ENCODE results near the gene F2RL2.

The F2RL2 gene

DNA sequence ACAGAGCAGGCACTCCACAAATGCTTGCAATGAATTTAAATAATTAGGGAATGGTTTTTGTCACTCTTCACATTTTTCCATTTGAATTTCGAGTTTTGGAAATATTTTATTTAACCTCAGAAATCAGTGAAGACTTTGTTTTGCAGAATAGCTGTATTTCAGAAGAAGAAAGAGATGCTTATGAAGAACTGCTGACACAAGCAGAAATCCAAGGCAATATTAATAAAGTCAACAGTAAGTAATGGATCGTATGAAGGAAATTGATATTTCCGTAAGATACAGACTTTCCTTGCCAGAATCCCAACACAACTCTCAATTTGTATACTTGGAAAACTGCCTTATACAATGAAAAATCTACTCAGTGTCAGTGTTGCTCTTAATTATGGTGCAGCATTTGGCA, 30.5 kb downstream of the F2RL2 start:
- Histone ChIP-seq H3K4me3 (ENCODE audit: low read length in 2 of 2) (no peak overlapping the region), H3K18ac (ENCODE audit: low read length) (no peak overlapping the region), H3K27ac (replicated peaks; ENCODE audit: low read length) (no peak overlapping the region), H4K8ac (ENCODE audit: low read depth, low read length) (no peak overlapping the region), H3K14ac (ENCODE audit: low read length) (no peak overlapping the region), H4K91ac (ENCODE audit: low read depth, low read length, poor library complexity) (no peak overlapping the region), H2BK120ac (ENCODE audit: low read depth, low read length) (no peak overlapping the region), H2BK15ac (ENCODE audit: low read length) (no peak overlapping the region), H3K4me1 (ENCODE audit: control insufficient read depth in 2 of 2, insufficient read depth in 1 of 2, low read depth in 1 of 2, low read length in 2 of 2) (no peaks in the 10 kb centered on the region), H2AFZ (ENCODE audit: low read length) (no peak overlapping the region), H2AK5ac (ENCODE audit: low read depth, low read length) (no peak overlapping the region), H2BK5ac (ENCODE audit: low read length) (no peak overlapping the region), H3K27me3 (ENCODE audit: control insufficient read depth in 3 of 3, insufficient read depth in 3 of 3, low read depth in 1 of 3, low read length in 3 of 3) (no peaks in the 10 kb centered on the region), H2BK12ac (ENCODE audit: low read length) (no peak overlapping the region), H3K23ac (ENCODE audit: low read depth, low read length, poor library complexity) (no peak overlapping the region), H3K9me3 (replicated peaks in 1 of 2; ENCODE audit: control insufficient read depth in 2 of 2, insufficient read depth in 1 of 2, low read depth in 1 of 2, low read length in 2 of 2) (no peaks in the 10 kb centered on the region), H3K79me1 (ENCODE audit: low read depth, low read length) (no peaks in the 10 kb centered on the region), H3K9ac (ENCODE audit: low read depth, low read length, poor library complexity) (no peak overlapping the region), H3K4ac (ENCODE audit: low read length) (no peak overlapping the region), H3K4me2 (ENCODE audit: insufficient read depth, low read length, poor library complexity, severe bottlenecking) (no peak overlapping the region), H3K36me3 (replicated peaks in 1 of 2; ENCODE audit: control insufficient read depth in 2 of 2, insufficient read depth in 2 of 2, low read length in 2 of 2) (peaks cover 0 to 29% of the 10 kb centered on the region in 2 donors)
- no peak for DNase-seq (ENCODE audit: low spot score)
- WGBS, 2 donors (ENCODE audit: extremely low coverage in 2 of 2, insufficient read length in 2 of 2, insufficient replicate concordance in 1 of 2) = no CpG with 5 or more reads among the region's 3 CpGs

DNA sequence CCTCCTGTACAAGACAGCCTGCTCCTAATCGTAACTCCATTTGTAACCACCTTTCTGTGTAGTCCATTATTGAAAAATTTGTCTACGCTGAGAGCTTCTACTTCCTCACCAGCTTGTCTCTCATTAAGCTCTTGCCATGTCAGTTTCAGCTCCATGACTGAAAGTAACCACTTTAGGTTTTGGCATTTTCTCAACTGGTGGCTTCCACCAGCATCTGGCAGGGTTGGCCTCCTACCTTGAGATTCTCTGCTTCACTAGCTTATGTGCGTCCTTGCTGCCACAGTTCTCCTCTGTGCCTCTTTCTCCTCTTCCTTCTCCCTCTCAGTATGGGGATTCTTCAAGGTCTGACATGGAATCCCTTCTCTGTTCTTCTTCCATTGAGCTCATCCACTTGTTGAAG, 31.8 kb downstream of the F2RL2 start:
- Histone ChIP-seq H3K9me3 (replicated peaks in 1 of 2; ENCODE audit: control insufficient read depth in 2 of 2, insufficient read depth in 1 of 2, low read depth in 1 of 2, low read length in 2 of 2) (peaks cover 0 to 1% of the 10 kb centered on the region in 2 donors), H3K36me3 (replicated peaks in 1 of 2; ENCODE audit: control insufficient read depth in 2 of 2, insufficient read depth in 2 of 2, low read length in 2 of 2) (peaks cover 0 to 23% of the 10 kb centered on the region in 2 donors), H2AFZ (ENCODE audit: low read length) (no peak overlapping the region), H2BK12ac (ENCODE audit: low read length) (no peak overlapping the region), H4K91ac (ENCODE audit: low read depth, low read length, poor library complexity) (no peak overlapping the region), H2AK5ac (ENCODE audit: low read depth, low read length) (no peak overlapping the region), H3K9ac (ENCODE audit: low read depth, low read length, poor library complexity) (no peak overlapping the region), H3K4me3 (ENCODE audit: low read length in 2 of 2) (no peak overlapping the region), H3K4me1 (ENCODE audit: control insufficient read depth in 2 of 2, insufficient read depth in 1 of 2, low read depth in 1 of 2, low read length in 2 of 2) (no peaks in the 10 kb centered on the region), H3K23ac (ENCODE audit: low read depth, low read length, poor library complexity) (no peak overlapping the region), H3K18ac (ENCODE audit: low read length) (no peak overlapping the region), H2BK5ac (ENCODE audit: low read length) (no peak overlapping the region), H3K79me1 (ENCODE audit: low read depth, low read length) (no peaks in the 10 kb centered on the region), H4K8ac (ENCODE audit: low read depth, low read length) (no peak overlapping the region), H3K4ac (ENCODE audit: low read length) (no peak overlapping the region), H3K4me2 (ENCODE audit: insufficient read depth, low read length, poor library complexity, severe bottlenecking) (no peak overlapping the region), H3K27ac (replicated peaks; ENCODE audit: low read length) (no peak overlapping the region), H2BK15ac (ENCODE audit: low read length) (no peak overlapping the region), H2BK120ac (ENCODE audit: low read depth, low read length) (no peak overlapping the region), H3K14ac (ENCODE audit: low read length) (no peak overlapping the region), H3K27me3 (ENCODE audit: control insufficient read depth in 3 of 3, insufficient read depth in 3 of 3, low read depth in 1 of 3, low read length in 3 of 3) (no peaks in the 10 kb centered on the region)
- no peak for DNase-seq (ENCODE audit: low spot score)
- no CpG with 5 or more reads among the region's 3 CpGs for WGBS, 2 donors (ENCODE audit: extremely low coverage in 2 of 2, insufficient read length in 2 of 2, insufficient replicate concordance in 1 of 2)

DNA sequence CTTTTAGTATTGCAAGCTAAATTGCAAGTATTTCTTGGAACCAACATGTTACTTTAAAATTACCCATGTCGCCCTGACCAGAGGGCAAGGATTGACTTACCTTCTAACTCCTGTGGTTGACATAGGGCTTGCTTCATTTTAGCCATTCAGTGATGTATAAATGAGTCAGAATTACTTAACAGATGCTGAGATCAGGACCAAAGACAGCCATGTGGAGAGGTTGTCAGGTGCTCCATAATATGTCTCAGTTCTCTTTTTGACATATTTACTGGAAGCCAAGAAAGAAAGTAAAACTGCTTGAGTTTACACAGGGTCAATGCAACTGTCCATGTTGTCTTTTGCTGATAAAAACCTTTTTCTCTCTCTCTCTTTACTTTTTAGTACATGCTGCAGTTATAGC, 33.2 kb downstream of the F2RL2 start:
- no peak overlapping the region for H2BK15ac ChIP-seq (ENCODE audit: low read length)
- H2AFZ ChIP-seq (ENCODE audit: low read length) = no peak overlapping the region
- H3K4me3 ChIP-seq (ENCODE audit: low read length in 2 of 2) = no peak overlapping the region
- WGBS, 2 donors (ENCODE audit: extremely low coverage in 2 of 2, insufficient read length in 2 of 2, insufficient replicate concordance in 1 of 2) = no CpG with 5 or more reads among the region's 1 CpG
- H3K4me1 ChIP-seq (ENCODE audit: control insufficient read depth in 2 of 2, insufficient read depth in 1 of 2, low read depth in 1 of 2, low read length in 2 of 2) = no peaks in the 10 kb centered on the region
- no peak overlapping the region for H2BK120ac ChIP-seq (ENCODE audit: low read depth, low read length)
- no peak overlapping the region for H2AK5ac ChIP-seq (ENCODE audit: low read depth, low read length)
- no peak overlapping the region for H3K18ac ChIP-seq (ENCODE audit: low read length)
- H3K27ac ChIP-seq (replicated peaks; ENCODE audit: low read length) = no peak overlapping the region
- no peak overlapping the region for H2BK12ac ChIP-seq (ENCODE audit: low read length)
- H3K14ac ChIP-seq (ENCODE audit: low read length) = no peak overlapping the region
- DNase-seq (ENCODE audit: low spot score) = no peak
- no peaks in the 10 kb centered on the region for H3K27me3 ChIP-seq (ENCODE audit: control insufficient read depth in 3 of 3, insufficient read depth in 3 of 3, low read depth in 1 of 3, low read length in 3 of 3)
- peaks cover 0 to 23% of the 10 kb centered on the region in 2 donors for H3K36me3 ChIP-seq (replicated peaks in 1 of 2; ENCODE audit: control insufficient read depth in 2 of 2, insufficient read depth in 2 of 2, low read length in 2 of 2)
- no peak overlapping the region for H2BK5ac ChIP-seq (ENCODE audit: low read length)
- H4K91ac ChIP-seq (ENCODE audit: low read depth, low read length, poor library complexity) = no peak overlapping the region
- H3K9me3 ChIP-seq (replicated peaks in 1 of 2; ENCODE audit: control insufficient read depth in 2 of 2, insufficient read depth in 1 of 2, low read depth in 1 of 2, low read length in 2 of 2) = peaks cover 0 to 1% of the 10 kb centered on the region in 2 donors
- H4K8ac ChIP-seq (ENCODE audit: low read depth, low read length) = no peak overlapping the region
- no peaks in the 10 kb centered on the region for H3K79me1 ChIP-seq (ENCODE audit: low read depth, low read length)
- H3K9ac ChIP-seq (ENCODE audit: low read depth, low read length, poor library complexity) = no peak overlapping the region
- no peak overlapping the region for H3K23ac ChIP-seq (ENCODE audit: low read depth, low read length, poor library complexity)
- H3K4ac ChIP-seq (ENCODE audit: low read length) = no peak overlapping the region
- no peak overlapping the region for H3K4me2 ChIP-seq (ENCODE audit: insufficient read depth, low read length, poor library complexity, severe bottlenecking)

DNA sequence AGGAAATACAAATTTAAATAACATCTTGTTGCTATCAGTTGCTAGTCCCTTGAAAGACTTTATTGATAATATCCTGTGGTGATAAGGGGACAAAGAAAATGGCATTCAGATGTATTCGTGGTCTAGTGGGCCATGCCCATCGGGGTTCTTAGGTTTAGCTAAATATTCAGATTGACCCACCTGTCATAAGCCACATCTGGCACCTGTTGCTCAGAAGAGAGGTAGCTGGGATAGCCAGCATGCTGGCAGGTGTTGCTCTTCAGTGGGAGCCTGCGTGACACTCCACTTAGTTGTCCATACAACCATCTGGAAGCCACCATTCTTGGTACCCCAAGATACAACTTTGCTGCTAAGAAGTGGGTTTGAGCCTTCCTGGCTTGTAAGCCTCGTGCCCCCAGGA, 36.7 kb downstream of the F2RL2 start:
- no peak overlapping the region for H2AK5ac ChIP-seq (ENCODE audit: low read depth, low read length)
- H3K79me1 ChIP-seq (ENCODE audit: low read depth, low read length) = no peaks in the 10 kb centered on the region
- WGBS, 2 donors (ENCODE audit: extremely low coverage in 2 of 2, insufficient read length in 2 of 2, insufficient replicate concordance in 1 of 2) = no CpG with 5 or more reads among the region's 4 CpGs
- H3K14ac ChIP-seq (ENCODE audit: low read length) = no peak overlapping the region
- H2BK12ac ChIP-seq (ENCODE audit: low read length) = no peak overlapping the region
- H2BK120ac ChIP-seq (ENCODE audit: low read depth, low read length) = no peak overlapping the region
- no peak overlapping the region for H3K4me2 ChIP-seq (ENCODE audit: insufficient read depth, low read length, poor library complexity, severe bottlenecking)
- H3K9me3 ChIP-seq (replicated peaks in 1 of 2; ENCODE audit: control insufficient read depth in 2 of 2, insufficient read depth in 1 of 2, low read depth in 1 of 2, low read length in 2 of 2) = peaks cover 0 to 1% of the 10 kb centered on the region in 2 donors
- H3K36me3 ChIP-seq (replicated peaks in 1 of 2; ENCODE audit: control insufficient read depth in 2 of 2, insufficient read depth in 2 of 2, low read length in 2 of 2) = peaks cover 0 to 15% of the 10 kb centered on the region in 2 donors
- H3K18ac ChIP-seq (ENCODE audit: low read length) = no peak overlapping the region
- DNase-seq (ENCODE audit: low spot score) = no peak
- no peak overlapping the region for H2AFZ ChIP-seq (ENCODE audit: low read length)
- H3K9ac ChIP-seq (ENCODE audit: low read depth, low read length, poor library complexity) = no peak overlapping the region
- H2BK5ac ChIP-seq (ENCODE audit: low read length) = no peak overlapping the region
- no peak overlapping the region for H3K27ac ChIP-seq (replicated peaks; ENCODE audit: low read length)
- no peak overlapping the region for H3K4me3 ChIP-seq (ENCODE audit: low read length in 2 of 2)
- H3K4me1 ChIP-seq (ENCODE audit: control insufficient read depth in 2 of 2, insufficient read depth in 1 of 2, low read depth in 1 of 2, low read length in 2 of 2) = no peaks in the 10 kb centered on the region
- no peak overlapping the region for H4K91ac ChIP-seq (ENCODE audit: low read depth, low read length, poor library complexity)
- H4K8ac ChIP-seq (ENCODE audit: low read depth, low read length) = no peak overlapping the region
- H2BK15ac ChIP-seq (ENCODE audit: low read length) = no peak overlapping the region
- no peak overlapping the region for H3K23ac ChIP-seq (ENCODE audit: low read depth, low read length, poor library complexity)
- no peaks in the 10 kb centered on the region for H3K27me3 ChIP-seq (ENCODE audit: control insufficient read depth in 3 of 3, insufficient read depth in 3 of 3, low read depth in 1 of 3, low read length in 3 of 3)
- H3K4ac ChIP-seq (ENCODE audit: low read length) = no peak overlapping the region

Measured in neuronal stem cell (in vitro differentiated cells).